Posterior cingulate gyrus (tissue), 11 donors: ENCODE data around the gene PGPEP1.

Experiments
- DNase-seq, 10 donors: peaks; one replicate each; pipeline versions ENCODE4 v3.0.0 to v3.0.0-alpha.2; 2020 to 2021; ENCODE audit warnings: mixed read lengths in 3 of 10
- intact Hi-C: fragments of 100-400 bp; cut with DNase I; formaldehyde crosslinking; loops from one replicate; pipeline ENCODE4 v1.15.1; 2023

PGPEP1 gene

DNA sequence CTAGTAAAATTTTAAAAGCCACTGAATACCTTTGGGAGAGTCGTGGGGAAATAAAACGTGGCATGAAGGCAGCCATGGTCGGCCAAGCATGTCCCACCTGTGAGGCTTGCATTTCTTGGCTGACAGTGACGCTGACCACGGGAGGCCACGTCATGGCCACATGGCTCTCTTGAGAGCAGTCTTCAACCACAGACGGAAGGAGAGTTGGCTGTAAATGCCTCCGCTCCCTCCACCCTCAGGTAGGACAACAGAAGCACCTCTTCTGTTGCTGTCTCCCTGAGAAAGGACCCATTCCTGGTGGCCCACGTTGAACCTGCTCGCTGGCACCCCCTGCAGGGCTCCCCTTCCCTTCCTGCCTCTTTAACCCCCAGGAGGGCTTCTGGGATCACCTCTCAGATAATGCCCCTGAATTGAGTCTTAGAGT is 67.7 kb downstream of the PGPEP1 start:
- intact Hi-C loops, result no loop called here
- DNase-seq, result no peak

DNA sequence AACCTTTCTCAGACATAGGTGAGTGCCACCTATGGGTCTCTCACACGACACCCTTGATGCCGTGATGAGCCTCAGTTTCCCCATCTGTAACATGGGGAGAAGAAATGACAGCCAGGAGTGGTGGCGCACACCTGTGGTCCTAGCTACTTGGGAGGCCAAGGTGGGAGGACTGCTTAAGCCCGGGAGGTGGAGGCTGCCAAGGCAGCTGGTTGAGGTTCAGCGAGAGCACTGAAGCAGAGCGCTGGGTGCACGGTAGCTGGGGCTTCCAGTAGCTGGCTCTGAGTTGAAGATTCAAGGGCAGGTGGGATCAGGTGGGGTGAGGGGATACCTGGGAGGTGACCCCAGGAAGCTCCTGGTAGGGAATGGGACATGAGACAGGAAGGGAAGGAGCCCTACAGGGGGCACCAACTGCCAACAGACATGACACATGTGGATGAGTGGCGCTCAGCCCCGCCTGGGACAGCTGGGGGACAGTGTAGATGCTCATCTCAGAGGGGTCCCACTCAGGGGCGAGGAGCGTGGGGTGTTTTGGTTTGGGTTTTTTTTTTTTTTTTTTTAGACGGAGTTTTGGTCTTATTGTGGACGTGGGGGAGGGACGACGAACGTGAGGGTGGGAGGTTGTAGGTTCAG is 72.3 kb downstream of the PGPEP1 start:
- intact Hi-C loops, result loop anchor here (5.0 to 10.0 kb wide), 2 partner anchors 70 to 138 kb away; partner anchors contain the start of genes IQCN and PGPEP1
- no peak for DNase-seq

DNA sequence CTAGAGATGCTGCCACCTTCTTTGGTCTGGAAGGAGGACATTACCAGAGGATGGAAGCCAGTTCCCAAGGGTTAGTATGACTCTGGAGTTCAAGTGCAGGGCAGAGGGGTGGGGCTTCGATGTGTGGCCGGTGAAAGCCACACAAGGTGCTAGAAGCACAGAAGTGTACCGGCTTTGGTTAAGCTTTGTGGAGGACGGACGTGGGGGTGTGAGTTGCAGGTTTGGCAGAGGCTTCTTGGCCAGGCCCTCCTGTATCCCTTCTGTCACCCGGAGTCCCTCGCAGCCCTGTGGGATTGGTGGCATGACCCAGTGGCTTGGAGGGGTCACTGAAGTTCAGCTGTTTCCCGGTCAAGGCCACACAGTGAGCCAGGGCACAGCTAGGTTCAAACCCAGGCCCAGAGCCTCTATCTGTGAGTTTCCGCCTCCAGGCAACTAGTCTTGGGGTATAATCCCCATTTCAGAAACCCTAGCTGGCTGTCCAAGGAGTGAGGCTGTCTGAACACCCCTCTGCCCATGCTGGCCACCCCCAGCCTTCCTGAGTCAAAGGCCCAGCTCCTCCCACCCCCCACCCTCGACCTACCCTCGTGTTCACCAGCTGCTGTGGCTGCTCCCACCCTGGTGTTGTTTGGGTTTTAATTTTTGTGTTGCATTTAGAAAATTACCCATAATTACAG is 74.2 kb downstream of the PGPEP1 start:
- no peak for DNase-seq
- intact Hi-C loops, result loop anchor here (5.0 to 10.0 kb wide), 2 partner anchors 72 to 140 kb away; partner anchors contain the start of genes IQCN and PGPEP1

DNA sequence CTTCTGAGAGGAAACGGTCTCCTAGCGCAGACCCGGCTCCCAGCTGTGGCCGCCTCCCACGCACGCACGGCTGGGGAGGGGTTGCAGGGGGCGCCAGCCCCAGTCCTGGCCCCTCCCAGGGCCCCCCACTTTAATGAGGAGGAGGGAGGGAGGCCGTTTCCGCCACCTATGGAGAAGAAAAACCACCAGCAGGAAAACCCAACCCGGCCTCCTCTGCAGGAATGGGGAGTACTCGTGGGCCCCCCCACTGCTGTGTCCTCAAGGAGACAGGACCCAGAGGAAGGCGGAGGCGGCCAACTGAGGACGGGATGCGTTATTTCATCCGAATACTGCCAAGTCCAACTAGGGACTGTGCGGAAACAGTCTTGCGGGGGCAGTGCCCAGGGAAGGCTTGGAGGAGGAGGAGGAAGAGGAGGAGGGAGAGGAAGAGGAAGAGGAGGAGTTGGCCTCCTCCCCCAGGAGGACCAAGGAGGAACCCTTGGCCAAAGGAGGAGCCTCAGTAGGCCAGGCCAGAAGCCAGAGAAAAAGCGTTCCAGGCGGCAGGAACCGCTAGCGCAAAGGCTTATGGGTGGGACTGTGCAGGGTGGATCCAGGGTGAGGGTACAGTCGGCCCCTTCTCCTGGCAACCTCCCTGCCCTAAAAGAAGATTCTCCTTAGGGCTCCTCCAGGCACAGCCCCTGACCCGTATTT is 74.9 kb downstream of the PGPEP1 start:
- intact Hi-C loops, result loop anchor here (10.0 kb wide), 1 partner anchor 141 kb away; the partner anchor contains the start of gene IQCN
- peak in 8 of 10 donors; percentile 54 to 96 (median 78) for DNase-seq

DNA sequence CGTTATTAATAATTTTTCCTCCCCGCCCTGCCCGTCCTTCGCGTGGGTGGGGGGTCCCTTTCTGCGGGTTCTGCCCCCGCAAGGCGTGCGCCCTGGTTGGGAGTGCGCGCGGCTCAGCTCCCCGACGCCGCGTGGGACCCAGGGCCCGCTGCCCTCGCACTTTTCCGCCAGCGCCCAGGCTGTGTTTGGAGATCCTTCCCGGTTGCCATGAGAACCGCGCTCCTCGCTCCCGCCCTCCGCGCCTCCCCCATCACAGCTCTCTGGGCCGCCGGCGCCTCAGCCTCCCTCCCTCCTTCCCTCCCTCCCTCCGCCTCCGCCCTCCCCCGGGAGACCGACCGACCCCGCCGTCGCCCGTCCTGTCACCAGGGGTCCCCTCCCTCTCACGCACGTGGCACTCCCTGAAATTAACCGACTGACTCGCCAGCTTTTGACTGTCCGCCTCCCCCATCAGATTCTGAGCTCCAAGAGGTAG is 76.4 kb downstream of the PGPEP1 start:
- intact Hi-C loops, result loop anchor here (10.0 kb wide), 1 partner anchor 142 kb away; the partner anchor contains the start of gene IQCN

DNA sequence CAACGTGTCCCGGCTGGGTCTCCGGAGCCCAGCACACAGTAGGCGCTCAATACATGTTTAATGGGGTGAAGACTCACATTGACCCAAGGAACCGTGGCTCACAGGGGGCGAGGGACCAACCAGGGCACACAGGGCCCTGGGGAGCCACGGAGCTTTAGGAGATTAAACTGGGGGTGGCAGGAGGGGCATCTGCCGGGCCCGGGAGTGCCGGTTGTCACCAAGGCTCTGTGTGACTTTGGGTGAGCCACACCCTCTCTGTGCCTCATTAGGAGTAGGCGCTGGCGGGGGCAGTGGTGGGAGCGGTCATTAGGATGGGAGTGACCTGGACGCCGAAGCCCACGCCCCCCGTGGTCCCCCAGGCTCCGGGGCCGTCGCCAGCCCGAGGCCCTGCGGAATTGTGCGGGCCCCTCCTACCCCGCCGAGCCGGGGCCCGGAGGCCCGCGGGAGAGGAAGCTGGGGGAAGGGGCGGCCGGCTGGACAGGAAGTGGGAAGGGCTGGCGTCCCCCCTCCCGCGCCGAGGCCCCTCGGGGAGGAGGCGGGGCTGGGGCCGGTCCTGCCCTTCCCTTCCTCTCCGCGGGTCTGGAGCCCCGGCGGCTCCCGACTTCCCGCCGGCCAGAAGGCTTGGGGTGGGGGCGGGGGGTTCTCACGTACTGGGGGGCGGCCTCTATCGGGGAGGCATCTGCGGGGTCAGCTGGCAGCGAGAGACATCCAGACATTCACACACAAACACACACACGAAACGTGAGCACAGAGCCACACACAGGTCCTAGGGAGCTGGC is 77.0 kb downstream of the PGPEP1 start:
- intact Hi-C loops, result loop anchor here (10.0 kb wide), 1 partner anchor 143 kb away; the partner anchor contains the start of gene IQCN
- no peak for DNase-seq

More for the DNA sequence above, 76.4 kb downstream of the PGPEP1 start:
- peak; percentile 57 to 98 (median 86) for DNase-seq

DNA sequence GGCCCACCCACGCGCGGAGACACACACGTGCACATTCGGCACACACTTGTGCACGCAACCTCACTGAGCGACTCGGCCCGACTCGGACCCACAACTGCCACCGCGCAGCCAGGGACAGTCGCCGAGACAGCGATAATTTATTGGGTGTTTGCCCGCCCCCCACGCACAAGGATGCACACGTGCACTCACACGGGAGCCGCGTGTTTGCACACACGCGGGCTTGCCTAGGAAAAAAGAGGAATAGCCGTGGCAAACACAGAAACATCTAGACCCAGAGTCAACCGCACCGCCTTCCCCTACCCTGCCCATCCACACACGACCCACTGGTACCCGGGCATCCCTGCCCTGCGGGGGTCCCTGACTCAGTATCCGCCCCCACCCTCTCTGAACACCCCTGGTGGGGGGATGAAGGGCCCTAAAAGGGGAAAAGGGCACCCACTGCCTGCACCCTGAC is 77.7 kb downstream of the PGPEP1 start:
- DNase-seq, result peak in 2 of 10 donors; percentile 83 to 91

DNA sequence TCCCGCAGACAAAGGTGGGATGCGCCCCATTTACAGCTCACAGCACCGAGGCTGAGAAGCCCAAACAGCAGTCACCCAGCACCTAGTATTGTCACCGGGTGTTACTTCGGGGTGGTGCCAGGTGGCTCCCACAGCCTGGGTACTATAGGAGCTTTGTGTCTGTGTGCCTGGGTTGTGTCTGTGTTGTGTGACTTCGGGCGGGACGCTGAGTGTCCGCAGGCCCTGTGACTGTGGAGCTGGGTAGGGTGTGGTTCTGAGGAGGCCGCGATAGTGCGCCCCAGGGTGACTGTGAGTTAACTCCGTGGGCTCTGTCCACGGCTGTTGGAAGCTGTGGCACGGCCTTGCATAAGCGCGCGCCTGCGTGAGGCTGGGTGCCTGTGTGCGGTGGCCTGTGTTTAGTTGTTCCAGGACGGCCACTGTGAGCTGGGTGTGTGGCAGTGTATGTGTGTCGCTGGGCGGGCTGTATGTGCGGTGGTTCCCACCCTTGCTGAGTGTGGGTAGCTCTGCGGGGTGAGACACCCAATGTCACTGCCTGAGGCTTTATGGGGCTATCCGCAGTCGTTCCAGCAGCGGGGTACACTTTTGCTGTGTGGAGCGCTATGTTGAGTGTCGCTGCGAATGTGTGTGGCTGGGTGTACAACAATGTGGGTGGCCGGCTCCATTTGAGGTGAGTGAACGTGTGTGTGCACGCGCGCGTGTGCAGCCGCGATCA is 78.2 kb downstream of the PGPEP1 start:
- intact Hi-C loops, result loop anchor here (10.0 kb wide), 1 partner anchor 144 kb away; the partner anchor contains the start of gene IQCN
- DNase-seq, result peak in 4 of 10 donors; percentile 48 to 93 (median 75)

More for the DNA sequence above, 77.7 kb downstream of the PGPEP1 start:
- intact Hi-C loops, result loop anchor here (10.0 kb wide), 1 partner anchor 143 kb away; the partner anchor contains the start of gene IQCN

DNA sequence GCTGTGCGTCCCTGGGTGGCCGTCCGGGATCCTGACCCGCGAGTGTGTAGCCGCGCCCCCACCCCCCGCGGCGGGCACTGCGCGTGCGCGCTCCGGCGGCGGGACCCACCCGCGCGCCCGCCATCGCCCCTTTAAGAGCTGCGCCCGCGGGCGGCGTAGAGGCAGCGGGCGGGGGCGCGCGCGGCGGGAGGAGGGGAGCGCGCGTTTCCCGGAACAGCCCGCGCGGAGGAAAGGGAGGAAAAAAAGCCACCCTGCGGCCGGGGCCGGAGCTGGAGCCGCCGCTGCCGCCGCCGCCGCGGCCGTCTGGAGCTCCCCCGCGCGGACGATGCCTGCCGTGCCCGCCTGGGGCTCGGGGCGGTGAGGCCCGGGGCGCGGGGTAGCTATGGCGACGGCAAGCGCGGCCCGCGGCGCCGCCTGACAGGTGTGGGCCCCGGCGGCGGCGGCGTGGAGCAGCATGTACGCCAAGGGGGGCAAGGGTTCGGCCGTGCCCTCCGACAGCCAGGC is 78.8 kb downstream of the PGPEP1 start, which contains the start of gene SSBP4:
Gene SSBP4 (plus strand): TSS at position 204 of the 504 bp plus-strand sequence. CDS start 251 bp downstream, at position 455.
- peak in 9 of 10 donors; percentile 31 to 95 (median 66) for DNase-seq
- intact Hi-C loops, result loop anchor here (10.0 kb wide), 1 partner anchor 144 kb away; the partner anchor contains the start of gene IQCN
